HEK293 (cell line): ENCODE data around the gene SLC10A7.

Source experiments
- ZFP41 ChIP-seq: fragments of 450-650 bp; formaldehyde crosslinking; IDR thresholded peaks from 2 replicates; pipeline ENCODE4 v1.5.1; 2016; ENCODE audit warnings: missing biosample characterization, missing genetic modification characterization, borderline replicate concordance
- ZNF274 ChIP-seq, 2 experiments: fragments of 200-500 bp in 1 of 2; fragments of 450-650 bp in 1 of 2; sonication (Bioruptor generic) in 1 of 2; formaldehyde crosslinking in 1 of 2; IDR thresholded peaks; 2 replicates each; pipeline versions ENCODE4 v1.5.1 to v1.6.1; 2014 to 2016; ENCODE audit warnings: borderline replicate concordance in 1 of 2, inconsistent platforms in 1 of 2, low read length in 1 of 2, missing biosample characterization in 1 of 2, missing genetic modification characterization in 1 of 2
- ZNF292 ChIP-seq: fragments of 450-650 bp; formaldehyde crosslinking; IDR thresholded peaks from 2 replicates; pipeline ENCODE4 v1.5.1; 2016; ENCODE audit warnings: low read depth, missing biosample characterization, missing genetic modification characterization, borderline replicate concordance

DNA sequence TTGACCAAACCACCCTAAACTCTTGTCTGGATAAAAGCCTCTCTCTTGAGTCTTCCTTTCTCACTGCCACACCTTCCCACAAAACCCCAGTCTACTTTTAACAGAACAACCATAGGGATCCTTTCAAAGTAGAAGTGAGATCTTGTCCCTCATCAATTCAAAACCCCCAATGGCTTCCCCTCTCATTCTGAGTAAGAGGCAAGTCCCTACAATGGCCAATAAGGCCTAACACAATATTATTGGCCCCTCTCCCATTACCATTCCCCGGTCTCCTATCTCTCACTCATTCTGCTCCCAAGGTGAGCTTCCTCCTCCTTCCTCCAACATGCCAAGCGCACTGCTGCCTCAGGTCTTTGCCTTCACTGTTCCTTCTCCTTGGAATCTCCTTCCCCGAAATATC is 250.3 kb downstream of the SLC10A7 start:
- TF ChIP-seq ZFP41 = no peak
- no peak for TF ChIP-seq ZNF292
- no peak for TF ChIP-seq ZNF274 (IDR thresholded peaks at IDR 0.05; ENCODE audit: low read length)
- no peak for TF ChIP-seq ZNF274 (tag by site-specific recombination; IDR thresholded peaks at IDR 0.05; ENCODE audit: borderline replicate concordance)
